Neural cell (in vitro differentiated cells): ENCODE data around the gene TLR9. TPM values are rescaled to one million over a fixed set of nuclear protein-coding genes. Genes with fewer than 3 reads are reported as not detected.

Source experiments
- H2AFZ ChIP-seq: fragments of 200-600, 300-800 bp; sonication (generic), shearing (Covaris generic); 2 replicates; pipeline ENCODE4 v1.6.0; 2014; ENCODE audit warnings: low read depth, mild to moderate bottlenecking, antibody characterized with exemption, low read length, moderate library complexity
- H3F3A ChIP-seq: fragments of 200-600 bp; shearing (Covaris generic); 2 replicates; pipeline ENCODE4 v1.6.1; 2016; ENCODE audit warnings: mild to moderate bottlenecking, moderate library complexity, mixed read lengths, antibody characterized with exemption, low read length; ENCODE audit not compliant: insufficient read depth, poor library complexity, severe bottlenecking
- H3K27ac ChIP-seq: fragments of 200-600, 300-800 bp; sonication (generic), shearing (Covaris generic); 2 replicates; pipeline ENCODE4 v1.5.1; 2014; ENCODE audit warnings: mild to moderate bottlenecking, low read length, moderate library complexity
- H3K27me3 ChIP-seq: fragments of 300-800, 200-600 bp; sonication (generic), shearing (Covaris generic); 2 replicates; pipeline ENCODE4 v1.6.0; 2014; ENCODE audit warnings: mild to moderate bottlenecking, low read depth, low read length, moderate library complexity; ENCODE audit not compliant: insufficient read depth
- H3K36me3 ChIP-seq: fragments of 300-800, 200-600 bp; sonication (generic), shearing (Covaris generic); 2 replicates; pipeline ENCODE4 v1.5.1; 2014; ENCODE audit warnings: mild to moderate bottlenecking, antibody characterized with exemption, low read length, moderate library complexity; ENCODE audit not compliant: insufficient read depth
- H3K4me2 ChIP-seq: fragments of 300-800, 200-600 bp; sonication (generic), shearing (Covaris generic); 2 replicates; pipeline ENCODE4 v1.6.0; 2014; ENCODE audit warnings: mild to moderate bottlenecking, low read length
- H3K4me3 ChIP-seq: fragments of 300-800, 200-600 bp; sonication (generic), shearing (Covaris generic); 2 replicates; pipeline ENCODE4 v1.5.1; 2014; ENCODE audit warnings: mild to moderate bottlenecking, low read length, moderate library complexity
- H3K79me2 ChIP-seq: fragments of 200-600 bp; shearing (Covaris generic); replicated peaks from 2 replicates; pipeline ENCODE4 v1.6.0; 2014; ENCODE audit warnings: mild to moderate bottlenecking, low read length, moderate library complexity; ENCODE audit not compliant: insufficient read depth
- H3K9ac ChIP-seq: fragments of 300-800, 200-600 bp; sonication (generic), shearing (Covaris generic); 2 replicates; pipeline ENCODE4 v1.6.1; 2016; ENCODE audit warnings: mild to moderate bottlenecking, low read length, mixed read lengths
- H3K9me2 ChIP-seq: fragments of 200-600 bp; shearing (Covaris generic); 2 replicates; pipeline ENCODE4 v1.6.1; 2016; ENCODE audit warnings: mild to moderate bottlenecking, low read length, mixed read lengths; ENCODE audit not compliant: insufficient read depth
- H3K9me3 ChIP-seq: fragments of 200-600, 300-800 bp; sonication (generic), shearing (Covaris generic); 2 replicates; pipeline ENCODE4 v1.6.1; 2016; ENCODE audit warnings: mild to moderate bottlenecking, mixed run types, low read length, moderate library complexity, mixed read lengths
- H4K20me1 ChIP-seq: fragments of 200-600 bp; shearing (Covaris generic); 2 replicates; pipeline ENCODE4 v1.6.1; 2016; ENCODE audit warnings: mild to moderate bottlenecking, mixed run types; ENCODE audit not compliant: insufficient read depth
- CTCF ChIP-seq: fragments of 450-650 bp; IDR thresholded peaks from 2 replicates; pipeline ENCODE4 v1.5.1; 2014; ENCODE audit warnings: antibody characterized with exemption, mild to moderate bottlenecking, moderate library complexity; ENCODE audit not compliant: poor library complexity, severe bottlenecking
- EP300 ChIP-seq: fragments of 450-650 bp; conservative IDR thresholded peaks from 2 replicates; pipeline ENCODE4 v1.6.1; 2014; ENCODE audit warnings: antibody characterized with exemption, mild to moderate bottlenecking, moderate library complexity; ENCODE audit not compliant: poor library complexity, severe bottlenecking
- EZH2 ChIP-seq: fragments of 200-600, 300-800 bp; shearing (Covaris generic), sonication (generic); IDR thresholded peaks from 2 replicates; pipeline ENCODE4 v1.6.1; 2014; ENCODE audit warnings: antibody characterized with exemption, low read length, borderline replicate concordance, mild to moderate bottlenecking; ENCODE audit not compliant: insufficient read depth, poor library complexity, severe bottlenecking
- MXI1 ChIP-seq: fragments of 450-650 bp; conservative IDR thresholded peaks from 2 replicates; pipeline ENCODE4 v1.6.1; 2014; ENCODE audit warnings: antibody characterized with exemption, mild to moderate bottlenecking; ENCODE audit not compliant: poor library complexity, severe bottlenecking
- POLR2AphosphoS5 ChIP-seq: IDR thresholded peaks from 2 replicates; pipeline ENCODE4 v1.6.1; 2012
- RAD21 ChIP-seq: fragments of 450-650 bp; conservative IDR thresholded peaks from 2 replicates; pipeline ENCODE4 v1.6.1; 2014; ENCODE audit warnings: antibody characterized with exemption, mild to moderate bottlenecking, moderate library complexity
- REST ChIP-seq: IDR thresholded peaks from 2 replicates; pipeline ENCODE4 v1.6.1; 2012; ENCODE audit warnings: borderline replicate concordance
- SMC3 ChIP-seq: fragments of 450-650 bp; conservative IDR thresholded peaks from 2 replicates; pipeline ENCODE4 v1.6.1; 2014; ENCODE audit warnings: antibody characterized with exemption, mild to moderate bottlenecking, moderate library complexity; ENCODE audit not compliant: poor library complexity
- TAF1 ChIP-seq: IDR thresholded peaks from 2 replicates; pipeline ENCODE4 v1.6.1; 2012; ENCODE audit warnings: low read depth
- polyA plus RNA-seq: library from polyadenylated mRNA; depleted of rRNA; stranded (reverse); fragments of >200 nt; gene quantifications from 2 replicates; pipeline ENCODE4 v1.2.3, GENCODE V29; 2014

The TLR9 gene
- polyA plus RNA-seq, 1 donor from 2014 or later: not detected

- no peak overlapping the region for H3K27ac ChIP-seq
- no peaks in the 10 kb centered on the region for H3K79me2 ChIP-seq
- peaks cover 3% of the 10 kb centered on the region for H3K36me3 ChIP-seq
- no peak overlapping the region for H3K9ac ChIP-seq
- no peaks in the 10 kb centered on the region for H3K27me3 ChIP-seq
- H2AFZ ChIP-seq: no peak overlapping the region
- TF ChIP-seq MXI1 (no peak), TAF1 (no peak), POLR2AphosphoS5 (no peak), RAD21 (no peak), EP300 (no peak), SMC3 (no peak), REST (no peak), EZH2 (no peak), CTCF (no peak)
- H3K4me3 ChIP-seq: no peak overlapping the region
- no peaks in the 10 kb centered on the region for H4K20me1 ChIP-seq
- H3K9me3 ChIP-seq: no peaks in the 10 kb centered on the region
- no peaks in the 10 kb centered on the region for H3K9me2 ChIP-seq
- H3F3A ChIP-seq: no peaks in the 10 kb centered on the region
- H3K4me2 ChIP-seq: no peak overlapping the region
These were observed 14.1 kb downstream of the TLR9 start for GRCh38 chr3:52211268-52211891.

- peaks cover 3% of the 10 kb centered on the region for H3K36me3 ChIP-seq
- no peaks in the 10 kb centered on the region for H3K27me3 ChIP-seq
- no peak overlapping the region for H3K27ac ChIP-seq
- no peaks in the 10 kb centered on the region for H3F3A ChIP-seq
- no peak overlapping the region for H2AFZ ChIP-seq
- no peak overlapping the region for H3K4me2 ChIP-seq
- no peaks in the 10 kb centered on the region for H3K79me2 ChIP-seq
- no peak overlapping the region for H3K4me3 ChIP-seq
- no peak for TF ChIP-seq EZH2
- TF ChIP-seq EP300: no peak
- TF ChIP-seq MXI1: no peak
- no peaks in the 10 kb centered on the region for H3K9me3 ChIP-seq
- no peaks in the 10 kb centered on the region for H4K20me1 ChIP-seq
- H3K9me2 ChIP-seq: no peaks in the 10 kb centered on the region
- no peak overlapping the region for H3K9ac ChIP-seq
These were observed 14.8 kb downstream of the TLR9 start for GRCh38 chr3:52210550-52211046.
